Measurements from ENCODE around the gene CCDC83. TPM values are rescaled to one million over a fixed set of nuclear protein-coding genes. Genes with fewer than 3 reads are reported as not detected.
"Not testable (repeated sequence)": the region's sequence is repeated elsewhere in the genome, so short reads cannot be mapped to it uniquely, and the experiment has no call there.

Gene CCDC83
- total RNA-seq, 2 donors from 2014 or later: not detected

GRCh38 chr11:85848556-85848955 is 6.6 kb upstream of the CCDC83 start:
- no peak overlapping the region for H3K4me3 Mint-ChIP-seq
- no peaks in the 10 kb centered on the region for H3K9me3 Mint-ChIP-seq
- no peak overlapping the region for H3K27ac Mint-ChIP-seq
- H3K27me3 Mint-ChIP-seq: no peaks in the 10 kb centered on the region
- H3K4me1 Mint-ChIP-seq: peaks cover 8% of the 10 kb centered on the region
- no peaks in the 10 kb centered on the region for H3K36me3 Mint-ChIP-seq (ENCODE audit: low read depth)
- no peak for ATAC-seq (replicated peaks)

- not testable (repeated sequence) for ATAC-seq (replicated peaks); H3K4me3 Mint-ChIP-seq; H3K9me3 Mint-ChIP-seq; H3K36me3 Mint-ChIP-seq (ENCODE audit: low read depth); H3K27me3 Mint-ChIP-seq; H3K4me1 Mint-ChIP-seq; H3K27ac Mint-ChIP-seq
These were observed 2.4 kb upstream of the CCDC83 start for GRCh38 chr11:85852754-85853153.

- not testable (repeated sequence) for H3K4me1 Mint-ChIP-seq; H3K9me3 Mint-ChIP-seq; ATAC-seq (replicated peaks); H3K27ac Mint-ChIP-seq; H3K4me3 Mint-ChIP-seq; H3K27me3 Mint-ChIP-seq; H3K36me3 Mint-ChIP-seq (ENCODE audit: low read depth)
These were observed 1.6 kb upstream of the CCDC83 start for GRCh38 chr11:85853541-85853940.

- Mint-ChIP-seq H3K27ac (peak overlapping the region; percentile 86), H3K27me3 (no peaks in the 10 kb centered on the region), H3K36me3 (ENCODE audit: low read depth) (no peaks in the 10 kb centered on the region), H3K9me3 (no peaks in the 10 kb centered on the region), H3K4me3 (peak overlapping the region; percentile 94), H3K4me1 (no peaks in the 10 kb centered on the region)
- ATAC-seq (replicated peaks): no peak
These were observed 999 bp upstream of the CCDC83 start for GRCh38 chr11:85854212-85854556.

- Mint-ChIP-seq H3K27ac (peak overlapping the region; percentile 86), H3K36me3 (ENCODE audit: low read depth) (no peaks in the 10 kb centered on the region), H3K27me3 (no peaks in the 10 kb centered on the region), H3K4me3 (peak overlapping the region; percentile 94), H3K9me3 (no peaks in the 10 kb centered on the region), H3K4me1 (no peaks in the 10 kb centered on the region)
- ATAC-seq (replicated peaks): peak; percentile 96
These were observed 434 bp upstream of the CCDC83 start for GRCh38 chr11:85854557-85855340.

GRCh38 chr11:85857098-85857497 is 1.9 kb downstream of the CCDC83 start:
- ATAC-seq (replicated peaks): no peak
- Mint-ChIP-seq H3K9me3 (no peaks in the 10 kb centered on the region), H3K36me3 (ENCODE audit: low read depth) (no peaks in the 10 kb centered on the region), H3K27me3 (no peaks in the 10 kb centered on the region), H3K4me1 (no peaks in the 10 kb centered on the region), H3K4me3 (no peak overlapping the region), H3K27ac (no peak overlapping the region)

GRCh38 chr11:85859541-85859940 is 4.4 kb downstream of the CCDC83 start:
- not testable (repeated sequence) for H3K27ac Mint-ChIP-seq; H3K4me3 Mint-ChIP-seq; H3K9me3 Mint-ChIP-seq; H3K27me3 Mint-ChIP-seq; ATAC-seq (replicated peaks); H3K36me3 Mint-ChIP-seq (ENCODE audit: low read depth); H3K4me1 Mint-ChIP-seq

GRCh38 chr11:85863855-85864254 is 8.7 kb downstream of the CCDC83 start:
- no peak for ATAC-seq (replicated peaks)
- Mint-ChIP-seq H3K4me1 (no peaks in the 10 kb centered on the region), H3K27ac (no peak overlapping the region), H3K9me3 (no peaks in the 10 kb centered on the region), H3K27me3 (no peaks in the 10 kb centered on the region), H3K4me3 (no peak overlapping the region), H3K36me3 (ENCODE audit: low read depth) (no peaks in the 10 kb centered on the region)

- Mint-ChIP-seq H3K9me3 (no peaks in the 10 kb centered on the region), H3K36me3 (ENCODE audit: low read depth) (no peaks in the 10 kb centered on the region)
- ATAC-seq (replicated peaks): no peak
These were observed 11.1 kb downstream of the CCDC83 start for GRCh38 chr11:85866137-85866827.

GRCh38 chr11:85867751-85868150 is 12.6 kb downstream of the CCDC83 start:
- H3K9me3 Mint-ChIP-seq: no peaks in the 10 kb centered on the region
- H3K4me3 Mint-ChIP-seq: no peak overlapping the region
- no peak overlapping the region for H3K27ac Mint-ChIP-seq
- H3K27me3 Mint-ChIP-seq: no peaks in the 10 kb centered on the region
- no peak for ATAC-seq (replicated peaks)
- H3K36me3 Mint-ChIP-seq (ENCODE audit: low read depth): no peaks in the 10 kb centered on the region
- no peaks in the 10 kb centered on the region for H3K4me1 Mint-ChIP-seq

More at GRCh38 chr11:85866137-85866827, 11.1 kb downstream of the CCDC83 start:
- no peaks in the 10 kb centered on the region for H3K4me1 Mint-ChIP-seq
- H3K27me3 Mint-ChIP-seq: no peaks in the 10 kb centered on the region
- H3K4me3 Mint-ChIP-seq: no peak overlapping the region
- H3K27ac Mint-ChIP-seq: no peak overlapping the region

GRCh38 chr11:85869781-85870180 is 14.6 kb downstream of the CCDC83 start:
- no peak for ATAC-seq (replicated peaks)
- Mint-ChIP-seq H3K9me3 (no peaks in the 10 kb centered on the region), H3K4me3 (no peak overlapping the region), H3K36me3 (ENCODE audit: low read depth) (no peaks in the 10 kb centered on the region), H3K4me1 (no peaks in the 10 kb centered on the region), H3K27ac (no peak overlapping the region), H3K27me3 (no peaks in the 10 kb centered on the region)

GRCh38 chr11:85874265-85874664 is 19.1 kb downstream of the CCDC83 start:
- no peaks in the 10 kb centered on the region for H3K4me1 Mint-ChIP-seq
- H3K27me3 Mint-ChIP-seq: no peaks in the 10 kb centered on the region
- no peak overlapping the region for H3K4me3 Mint-ChIP-seq
- ATAC-seq (replicated peaks): no peak
- H3K9me3 Mint-ChIP-seq: no peaks in the 10 kb centered on the region
- no peaks in the 10 kb centered on the region for H3K36me3 Mint-ChIP-seq (ENCODE audit: low read depth)
- H3K27ac Mint-ChIP-seq: no peak overlapping the region

GRCh38 chr11:85875505-85875904 is 20.3 kb downstream of the CCDC83 start:
- no peak for ATAC-seq (replicated peaks)
- Mint-ChIP-seq H3K4me1 (no peaks in the 10 kb centered on the region), H3K27ac (no peak overlapping the region), H3K36me3 (ENCODE audit: low read depth) (no peaks in the 10 kb centered on the region), H3K27me3 (no peaks in the 10 kb centered on the region), H3K9me3 (no peaks in the 10 kb centered on the region), H3K4me3 (no peak overlapping the region)

- H3K4me3 Mint-ChIP-seq: no peak overlapping the region
- no peak for ATAC-seq (replicated peaks)
- H3K4me1 Mint-ChIP-seq: no peaks in the 10 kb centered on the region
- H3K36me3 Mint-ChIP-seq (ENCODE audit: low read depth): no peaks in the 10 kb centered on the region
- peaks cover 5% of the 10 kb centered on the region for H3K9me3 Mint-ChIP-seq
- H3K27me3 Mint-ChIP-seq: peaks cover 12% of the 10 kb centered on the region
- no peak overlapping the region for H3K27ac Mint-ChIP-seq
These were observed 29.4 kb downstream of the CCDC83 start for GRCh38 chr11:85884581-85885021.

All from activated T-helper 17 cell treated with anti-CD3 and anti-CD28 coated beads, Interleukin-2, amount 50 U/mL, for 72 hours (primary cell).